Measurements from ENCODE around the gene ENTPD8.

ENTPD8 gene

GRCh38 chr9:137441289-137441934 is at the start of gene ENTPD8:
Gene ENTPD8 (minus strand): TSS chr9:137441357. CDS start chr9:137438285, 3,072 bp downstream.
- DNase-seq = no peak

- DNase-seq = no peak
These were observed 49.5 kb upstream of the ENTPD8 start for GRCh38 chr9:137490532-137491186.

GRCh38 chr9:137488906-137489305 is 47.7 kb upstream of the ENTPD8 start:
- no peak for DNase-seq

- DNase-seq = peak; percentile 85
These were observed 47.1 kb upstream of the ENTPD8 start for GRCh38 chr9:137488327-137488653.

- peak; percentile 65 for DNase-seq
These were observed 46.5 kb upstream of the ENTPD8 start for GRCh38 chr9:137487454-137488326.

DNA sequence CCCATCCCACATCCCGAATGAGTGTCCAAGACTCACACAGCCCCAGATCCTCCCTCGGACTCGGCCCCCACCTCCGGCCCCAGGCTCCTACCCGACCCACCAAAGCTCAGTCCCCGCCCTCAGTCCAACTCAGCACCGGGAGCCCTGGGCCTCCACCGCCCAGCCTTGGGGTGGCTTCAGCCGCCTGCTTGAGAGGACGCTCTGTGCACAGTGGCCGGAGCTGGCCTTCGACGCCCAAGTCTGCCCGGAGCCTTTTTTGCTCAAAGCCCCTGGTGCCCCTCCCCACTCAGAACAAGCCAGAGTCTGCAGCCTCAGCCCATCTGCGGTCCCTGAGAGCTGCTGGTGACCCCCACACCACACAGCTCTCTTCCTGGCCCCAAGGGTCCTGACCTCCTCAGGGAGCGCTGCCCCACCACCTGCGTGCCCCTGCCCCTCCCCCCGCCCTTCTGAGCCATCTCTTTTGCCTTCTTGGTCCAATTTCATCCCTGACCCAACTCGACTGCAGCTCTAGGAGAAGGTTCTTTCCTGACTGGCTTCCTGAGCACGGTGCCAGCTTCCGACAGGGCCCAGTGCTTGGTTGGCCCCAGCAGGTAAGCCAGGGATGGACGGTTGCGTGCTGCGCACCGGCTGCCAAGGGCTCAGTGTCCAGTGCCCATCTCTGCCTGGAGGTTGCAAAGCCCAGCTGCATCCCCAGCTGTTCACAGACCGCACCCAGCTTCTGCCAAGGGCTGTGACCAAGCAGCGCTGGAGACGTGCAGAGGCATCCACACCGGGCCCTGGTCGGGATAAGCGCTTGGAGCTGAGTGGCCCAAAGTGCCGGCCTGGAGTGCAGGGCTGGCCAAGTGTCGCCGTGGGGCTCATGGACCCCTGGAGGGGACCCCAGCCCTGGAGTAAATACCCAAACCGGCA is 45.6 kb upstream of the ENTPD8 start:
- DNase-seq = no peak

- no peak for DNase-seq
These were observed 45.0 kb upstream of the ENTPD8 start for GRCh38 chr9:137486141-137486490.

DNA sequence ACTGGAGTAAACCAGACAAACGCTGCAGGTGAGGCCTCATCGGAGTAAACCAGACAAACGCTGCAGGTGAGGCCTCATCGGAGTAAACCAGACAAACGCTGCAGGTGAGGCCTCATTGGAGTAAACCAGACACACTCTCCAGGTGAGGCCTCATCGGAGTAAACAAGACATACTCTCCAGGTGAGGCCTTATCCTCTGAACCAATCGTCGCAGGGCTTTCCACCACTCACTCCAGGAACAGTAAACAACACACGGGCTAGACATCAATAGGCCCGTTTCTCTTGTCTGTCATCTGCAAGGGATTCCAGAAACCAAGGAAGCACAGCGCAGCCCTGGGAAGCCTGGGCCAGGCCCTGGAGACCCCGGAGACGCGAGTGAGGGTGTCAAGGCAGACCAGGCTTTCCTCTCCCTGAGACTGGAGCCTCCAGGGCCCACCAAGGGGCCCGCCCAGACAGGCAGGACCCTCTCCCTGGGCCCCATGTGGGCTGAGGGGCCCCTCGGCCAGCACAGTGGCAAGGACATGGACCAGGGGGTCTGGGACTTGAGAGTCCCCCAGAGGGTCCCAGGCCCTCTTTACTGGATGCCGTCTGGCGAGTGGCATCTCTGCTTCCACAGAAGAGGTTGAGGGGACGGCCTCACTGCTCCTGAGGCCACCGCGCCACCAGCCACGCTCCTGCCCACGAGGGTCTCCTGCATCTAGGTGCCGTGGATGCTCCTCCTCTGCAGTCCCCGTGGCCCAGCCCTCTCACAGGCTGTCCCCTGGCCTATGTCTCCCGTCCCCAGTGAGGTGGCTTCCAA is 44.4 kb upstream of the ENTPD8 start:
- no peak for DNase-seq

GRCh38 chr9:137484551-137485315 is 43.6 kb upstream of the ENTPD8 start:
- no peak for DNase-seq

- DNase-seq = no peak
These were observed 41.1 kb upstream of the ENTPD8 start for GRCh38 chr9:137482094-137482781.

DNA sequence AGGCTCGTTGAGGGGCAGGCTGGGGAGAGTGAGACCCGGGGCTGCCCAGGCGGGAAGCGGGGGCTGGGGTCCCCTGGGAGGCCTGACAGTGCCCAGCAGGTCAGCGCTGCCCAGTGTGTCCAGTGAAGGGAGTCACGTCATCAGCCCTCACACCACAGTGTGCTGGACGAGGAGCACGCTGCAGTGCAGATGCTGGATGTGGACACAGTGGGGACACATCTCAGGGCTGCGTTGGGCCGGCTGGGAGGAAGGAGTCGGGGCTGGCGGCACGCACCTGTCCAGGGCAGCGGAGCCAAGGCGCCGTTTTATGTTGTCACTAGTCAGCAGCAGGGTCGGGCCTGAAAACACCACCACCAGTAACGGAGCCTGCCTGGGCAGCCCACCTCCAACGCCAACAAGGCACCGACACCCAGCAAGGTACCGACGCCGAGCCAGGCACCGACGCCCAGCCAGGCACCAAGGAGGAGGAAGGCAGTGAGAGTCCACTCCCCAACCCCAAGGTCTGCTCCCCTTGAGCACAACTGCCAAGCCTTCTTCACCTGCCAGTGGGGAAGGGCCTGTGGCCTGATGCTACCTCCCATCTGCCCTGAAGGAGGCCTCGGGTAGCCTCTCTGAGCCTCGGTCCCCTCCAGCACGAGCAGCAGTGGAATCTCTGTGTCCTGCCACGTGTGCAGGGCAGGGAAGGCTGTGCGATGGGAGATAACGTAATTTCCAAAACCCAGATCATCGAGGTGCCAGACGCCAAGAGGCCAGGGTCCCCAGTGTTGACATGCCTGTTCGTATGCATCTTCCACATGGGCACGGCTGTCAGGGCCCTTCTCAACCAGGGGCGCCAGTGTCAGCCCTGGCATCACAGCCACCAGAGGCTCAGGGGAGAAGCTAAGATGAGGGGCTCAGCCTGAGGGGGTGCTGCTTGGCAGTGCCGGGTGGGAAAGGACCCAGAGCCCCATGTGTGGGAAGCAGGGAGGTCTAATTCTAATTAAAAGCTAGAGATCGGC is 39.8 kb upstream of the ENTPD8 start:
- DNase-seq = no peak

DNA sequence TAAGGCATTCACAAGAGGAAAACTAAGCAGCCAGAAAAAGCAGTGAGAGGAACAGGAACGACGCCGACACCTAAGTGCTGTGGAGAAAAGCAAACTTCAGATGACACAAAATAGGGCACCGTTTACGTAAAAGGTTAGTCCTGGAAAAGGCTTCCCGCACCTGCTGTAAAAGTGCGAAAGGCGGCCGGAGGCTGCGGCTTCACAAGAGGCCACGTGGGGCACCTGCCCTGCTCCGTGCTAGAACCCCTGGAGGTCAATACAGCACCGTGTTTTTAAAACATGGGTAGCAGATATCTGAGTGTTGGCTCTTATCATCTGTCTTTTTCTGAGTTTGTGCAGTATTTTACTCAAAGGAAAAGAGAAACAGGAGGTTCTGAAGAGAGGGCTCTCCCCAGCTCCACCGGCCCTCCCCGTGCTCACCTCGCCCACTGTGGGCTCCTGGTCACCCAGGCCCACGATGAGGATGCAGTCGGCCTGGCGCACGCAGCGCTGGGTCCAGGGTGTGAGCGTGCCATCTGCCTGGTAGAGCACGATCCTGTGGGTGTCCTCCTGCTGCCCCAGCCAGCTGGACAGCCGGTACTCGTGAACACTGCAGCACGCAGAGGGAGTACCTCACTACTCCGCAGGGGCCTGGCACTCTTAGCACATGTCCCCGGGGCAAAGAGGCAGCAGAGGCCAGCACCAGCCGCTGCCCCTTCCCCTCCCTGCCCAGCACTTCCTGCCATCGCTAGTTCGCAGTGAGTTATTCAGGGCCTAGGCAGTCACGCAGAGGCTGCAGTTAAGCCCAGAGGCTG is 38.9 kb upstream of the ENTPD8 start:
- DNase-seq = no peak

- DNase-seq = no peak
These were observed 38.1 kb upstream of the ENTPD8 start for GRCh38 chr9:137478962-137479861.

GRCh38 chr9:137478613-137478961 is 37.4 kb upstream of the ENTPD8 start:
- no peak for DNase-seq

GRCh38 chr9:137477778-137478612 is 36.8 kb upstream of the ENTPD8 start:
- DNase-seq = no peak

DNA sequence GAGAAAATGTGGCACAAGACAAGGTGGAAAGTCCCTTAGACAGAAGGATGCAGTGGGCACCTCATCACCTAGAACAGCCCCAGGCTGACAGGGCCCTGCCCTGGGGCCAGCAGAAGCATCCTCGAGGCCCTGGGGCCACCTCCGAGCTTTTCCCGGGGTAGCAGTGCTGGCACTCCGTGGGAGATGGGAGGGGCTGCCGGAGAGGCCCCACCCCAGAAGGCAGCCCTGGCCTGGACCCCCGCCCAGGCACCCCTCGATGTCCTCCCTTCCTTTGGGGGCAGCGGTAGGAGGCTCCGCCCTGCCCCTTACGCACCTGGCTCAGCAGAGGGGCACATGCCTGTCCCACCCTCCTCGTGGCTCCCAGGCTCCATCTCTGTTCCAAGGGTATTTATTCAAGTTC is 35.7 kb upstream of the ENTPD8 start:
- no peak for DNase-seq

DNA sequence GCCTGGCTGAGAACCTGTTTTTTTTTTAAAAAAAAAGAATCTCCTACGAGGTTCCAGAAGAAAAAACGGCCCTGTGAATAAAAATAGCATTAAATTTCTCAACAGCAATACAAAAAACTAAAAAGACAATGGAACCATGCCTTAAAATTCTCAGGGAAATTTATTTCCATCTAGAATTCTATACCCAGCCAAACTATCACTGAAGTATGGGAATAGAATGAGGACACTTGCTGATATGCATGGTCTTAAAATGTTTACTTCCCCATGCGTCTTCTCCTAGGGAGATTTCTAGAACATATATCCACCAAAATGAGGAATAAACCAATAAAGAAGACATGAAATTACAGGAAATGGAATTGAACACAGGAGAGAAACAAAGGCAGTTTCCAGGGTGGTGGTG is 34.5 kb upstream of the ENTPD8 start:
- no peak for DNase-seq
